ENCODE data around the gene SNURF. TPM values are rescaled to one million over a fixed set of nuclear protein-coding genes. Genes with fewer than 3 reads are reported as not detected.
"Not testable (repeated sequence)": the region's sequence is repeated elsewhere in the genome, so short reads cannot be mapped to it uniquely, and the experiment has no call there.

SNURF gene
- polyA plus RNA-seq, 4 donors: 3.1 to 17.6 TPM; not detected in 2

DNA sequence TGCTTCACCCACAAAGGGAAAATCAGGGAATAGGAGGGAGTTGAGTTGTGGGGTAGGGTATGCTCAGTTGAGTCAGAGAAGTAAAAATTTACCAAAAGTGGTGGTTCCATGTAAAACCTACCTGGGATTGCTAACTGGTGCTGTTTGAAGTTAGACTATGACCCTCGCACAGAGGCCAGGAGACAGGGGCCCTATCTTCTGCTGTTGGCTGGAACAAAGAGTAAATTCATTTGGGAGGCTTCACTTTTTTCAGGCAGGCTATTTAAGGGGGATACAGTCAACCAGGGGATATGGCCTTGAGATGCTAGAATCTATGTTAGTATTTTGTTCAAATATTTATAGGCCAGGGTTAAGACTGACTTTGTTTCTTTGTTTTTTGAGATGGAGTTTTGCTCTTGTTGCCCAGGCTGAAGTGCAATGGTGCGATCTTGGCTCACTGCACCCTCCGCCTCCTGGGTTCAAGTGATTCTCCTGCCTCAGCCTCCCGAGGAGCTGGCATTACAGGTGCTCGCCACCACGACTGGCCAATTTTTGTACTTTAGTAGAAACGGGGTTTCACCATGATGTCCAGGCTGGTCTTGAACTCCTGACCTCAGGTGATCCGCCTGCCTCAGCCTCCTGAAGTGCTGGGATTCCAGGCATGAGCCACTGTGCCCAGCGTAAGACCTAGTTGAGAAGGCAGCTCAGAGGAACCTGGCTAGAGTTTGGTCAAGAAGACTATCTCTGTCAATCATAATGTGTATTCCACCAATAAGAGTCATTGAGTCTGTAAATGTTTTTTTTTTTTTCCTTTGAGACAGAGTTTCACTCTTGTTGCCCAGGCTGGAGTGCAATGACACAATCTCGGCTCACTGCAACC is 22.7 kb upstream of the SNURF start:
- H3K36me3 ChIP-seq (ENCODE audit: control insufficient read depth in 3 of 3, insufficient read depth in 2 of 3, low read depth in 1 of 3, low read length in 3 of 3); H3K27me3 ChIP-seq (ENCODE audit: control insufficient read depth in 3 of 3, insufficient read depth in 3 of 3, low read length in 3 of 3); H3K4me3 ChIP-seq (ENCODE audit: low read depth in 1 of 3, low read length in 3 of 3); H3K9me3 ChIP-seq (ENCODE audit: control insufficient read depth in 2 of 2, insufficient read depth in 1 of 2, low read depth in 1 of 2, low read length in 1 of 2); FAIRE-seq; H3K27ac ChIP-seq (ENCODE audit: low read depth in 1 of 3, low read length in 2 of 3); DNase-seq; H3K4me1 ChIP-seq (ENCODE audit: control insufficient read depth in 3 of 3, insufficient read depth in 2 of 3, low read depth in 1 of 3, low read length in 2 of 3): not testable (repeated sequence)
- WGBS, 3 donors: 82 to 87% (median 84%) methylated on average over 10 of the region's 10 CpGs

DNA sequence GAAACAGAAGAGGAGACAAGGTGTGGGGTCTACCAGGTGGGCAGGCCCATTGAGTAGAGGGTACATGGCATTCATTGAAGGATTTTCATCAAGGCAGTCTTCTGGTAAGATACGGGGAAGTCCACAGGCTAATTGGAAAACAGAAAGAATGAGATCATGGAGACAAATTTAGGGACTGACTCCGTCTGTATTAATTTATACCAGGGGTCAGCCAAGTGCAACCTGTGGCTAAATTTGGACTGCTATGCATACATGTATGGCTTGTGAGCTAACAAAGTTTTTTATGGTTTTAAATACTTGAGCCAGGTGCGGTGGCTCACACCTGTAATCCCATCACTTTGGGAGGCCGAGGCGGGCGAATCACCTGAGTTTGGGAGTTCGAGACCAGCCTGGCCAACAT is 21.1 kb upstream of the SNURF start:
- FAIRE-seq (no peak), DNase-seq (no peak)
- no peak overlapping the region for H3K4me3 ChIP-seq (ENCODE audit: low read depth in 1 of 3, low read length in 3 of 3)
- H3K27ac ChIP-seq (ENCODE audit: low read depth in 1 of 3, low read length in 2 of 3): no peak overlapping the region
- no peaks in the 10 kb centered on the region for H3K36me3 ChIP-seq (ENCODE audit: control insufficient read depth in 3 of 3, insufficient read depth in 2 of 3, low read depth in 1 of 3, low read length in 3 of 3)
- H3K27me3 ChIP-seq (ENCODE audit: control insufficient read depth in 3 of 3, insufficient read depth in 3 of 3, low read length in 3 of 3): no peaks in the 10 kb centered on the region
- peaks cover 1 to 2% of the 10 kb centered on the region in 2 donors for H3K9me3 ChIP-seq (ENCODE audit: control insufficient read depth in 2 of 2, insufficient read depth in 1 of 2, low read depth in 1 of 2, low read length in 1 of 2)
- 87 to 97% (median 97%) methylated on average over 7 of the region's 7 CpGs for WGBS, 3 donors
- no peaks in the 10 kb centered on the region for H3K4me1 ChIP-seq (ENCODE audit: control insufficient read depth in 3 of 3, insufficient read depth in 2 of 3, low read depth in 1 of 3, low read length in 2 of 3)

- not testable (repeated sequence) for H3K9me3 ChIP-seq (ENCODE audit: control insufficient read depth in 2 of 2, insufficient read depth in 1 of 2, low read depth in 1 of 2, low read length in 1 of 2); FAIRE-seq
- WGBS, 3 donors: 71 to 79% (median 71%) methylated on average over 3 of the region's 3 CpGs
Observed at GRCh38 chr15:24938224-24938623, 16.6 kb upstream of the SNURF start.

GRCh38 chr15:24940236-24940635 is 14.6 kb upstream of the SNURF start:
- H3K4me3 ChIP-seq (ENCODE audit: low read depth in 1 of 3, low read length in 3 of 3): no peak overlapping the region
- H3K36me3 ChIP-seq (ENCODE audit: control insufficient read depth in 3 of 3, insufficient read depth in 2 of 3, low read depth in 1 of 3, low read length in 3 of 3): no peaks in the 10 kb centered on the region
- WGBS, 3 donors: 38 to 41% (median 40%) methylated on average over 2 of the region's 2 CpGs
- peaks cover 1 to 3% of the 10 kb centered on the region in 2 donors for H3K9me3 ChIP-seq (ENCODE audit: control insufficient read depth in 2 of 2, insufficient read depth in 1 of 2, low read depth in 1 of 2, low read length in 1 of 2)
- H3K4me1 ChIP-seq (ENCODE audit: control insufficient read depth in 3 of 3, insufficient read depth in 2 of 3, low read depth in 1 of 3, low read length in 2 of 3): no peaks in the 10 kb centered on the region
- no peak overlapping the region for H3K27ac ChIP-seq (ENCODE audit: low read depth in 1 of 3, low read length in 2 of 3)
- DNase-seq (no peak), FAIRE-seq (no peak)
- no peaks in the 10 kb centered on the region for H3K27me3 ChIP-seq (ENCODE audit: control insufficient read depth in 3 of 3, insufficient read depth in 3 of 3, low read length in 3 of 3)

More at GRCh38 chr15:24938224-24938623, 16.6 kb upstream of the SNURF start:
- H3K36me3 ChIP-seq (ENCODE audit: control insufficient read depth in 3 of 3, insufficient read depth in 2 of 3, low read depth in 1 of 3, low read length in 3 of 3); H3K27ac ChIP-seq (ENCODE audit: low read depth in 1 of 3, low read length in 2 of 3); H3K4me1 ChIP-seq (ENCODE audit: control insufficient read depth in 3 of 3, insufficient read depth in 2 of 3, low read depth in 1 of 3, low read length in 2 of 3); DNase-seq; H3K4me3 ChIP-seq (ENCODE audit: low read depth in 1 of 3, low read length in 3 of 3); H3K27me3 ChIP-seq (ENCODE audit: control insufficient read depth in 3 of 3, insufficient read depth in 3 of 3, low read length in 3 of 3): not testable (repeated sequence)

DNA sequence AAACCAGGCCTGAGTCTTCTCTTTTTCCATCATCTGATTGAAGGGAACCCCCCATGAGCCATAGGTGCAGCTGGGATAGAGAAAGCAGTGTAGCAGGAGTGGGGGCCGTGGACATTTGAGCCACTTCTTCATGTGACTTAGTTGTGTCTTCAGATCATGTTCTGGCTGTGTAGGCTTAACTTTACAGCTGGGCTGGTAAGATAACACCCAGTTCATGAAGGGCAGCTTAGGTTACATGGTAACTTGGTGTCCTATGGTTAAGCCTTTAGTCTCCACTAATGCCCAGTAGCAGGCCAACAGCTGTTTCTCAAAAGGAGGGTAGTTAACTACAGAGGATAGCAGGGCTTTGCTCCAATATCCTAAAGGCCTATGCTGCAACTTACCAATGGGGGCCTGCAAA is 11.4 kb upstream of the SNURF start:
- FAIRE-seq: no peak
- H3K27ac ChIP-seq (ENCODE audit: low read depth in 1 of 3, low read length in 2 of 3): no peak overlapping the region
- H3K4me3 ChIP-seq (ENCODE audit: low read depth in 1 of 3, low read length in 3 of 3): no peak overlapping the region
- no peaks in the 10 kb centered on the region for H3K27me3 ChIP-seq (ENCODE audit: control insufficient read depth in 3 of 3, insufficient read depth in 3 of 3, low read length in 3 of 3)
- WGBS, 3 donors: 47 to 77% (median 64%) methylated on average over 1 of the region's 1 CpG
- no peaks in the 10 kb centered on the region for H3K4me1 ChIP-seq (ENCODE audit: control insufficient read depth in 3 of 3, insufficient read depth in 2 of 3, low read depth in 1 of 3, low read length in 2 of 3)
- no peak for DNase-seq
- no peaks in the 10 kb centered on the region for H3K36me3 ChIP-seq (ENCODE audit: control insufficient read depth in 3 of 3, insufficient read depth in 2 of 3, low read depth in 1 of 3, low read length in 3 of 3)
- H3K9me3 ChIP-seq (ENCODE audit: control insufficient read depth in 2 of 2, insufficient read depth in 1 of 2, low read depth in 1 of 2, low read length in 1 of 2): peaks cover 1 to 3% of the 10 kb centered on the region in 2 donors

DNA sequence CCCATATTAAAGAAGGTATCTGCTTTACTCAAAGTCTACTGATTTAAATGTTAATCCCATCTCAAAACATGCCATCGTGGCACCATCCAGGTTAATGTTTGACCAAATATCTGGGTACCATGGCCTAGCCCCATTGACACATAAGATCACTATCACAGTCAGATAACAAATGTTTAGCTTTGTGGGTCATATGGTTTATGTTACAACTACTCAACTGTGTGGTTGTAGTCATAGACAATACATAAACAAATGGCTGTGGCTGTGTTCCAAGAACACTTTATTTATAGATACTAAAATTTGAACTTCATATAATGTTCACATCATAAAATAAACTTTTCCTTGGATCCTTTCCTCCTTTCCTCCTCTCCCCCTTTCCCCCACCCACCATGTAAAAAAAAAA is 9.8 kb upstream of the SNURF start:
- Histone ChIP-seq H3K27me3 (ENCODE audit: control insufficient read depth in 3 of 3, insufficient read depth in 3 of 3, low read length in 3 of 3) (no peaks in the 10 kb centered on the region), H3K4me1 (ENCODE audit: control insufficient read depth in 3 of 3, insufficient read depth in 2 of 3, low read depth in 1 of 3, low read length in 2 of 3) (no peaks in the 10 kb centered on the region), H3K27ac (ENCODE audit: low read depth in 1 of 3, low read length in 2 of 3) (no peak overlapping the region), H3K4me3 (ENCODE audit: low read depth in 1 of 3, low read length in 3 of 3) (no peak overlapping the region), H3K9me3 (ENCODE audit: control insufficient read depth in 2 of 2, insufficient read depth in 1 of 2, low read depth in 1 of 2, low read length in 1 of 2) (peaks cover 0 to 3% of the 10 kb centered on the region in 2 donors), H3K36me3 (ENCODE audit: control insufficient read depth in 3 of 3, insufficient read depth in 2 of 3, low read depth in 1 of 3, low read length in 3 of 3) (no peaks in the 10 kb centered on the region)
- DNase-seq (no peak), FAIRE-seq (no peak)
- 4 to 33% (median 21%) methylated on average over 1 of the region's 1 CpG for WGBS, 3 donors

- WGBS, 3 donors: 71 to 94% (median 86%) methylated on average over 1 of the region's 1 CpG
- no peak for DNase-seq
- H3K9me3 ChIP-seq (ENCODE audit: control insufficient read depth in 2 of 2, insufficient read depth in 1 of 2, low read depth in 1 of 2, low read length in 1 of 2): peaks cover 0 to 3% of the 10 kb centered on the region in 2 donors
- no peaks in the 10 kb centered on the region for H3K4me1 ChIP-seq (ENCODE audit: control insufficient read depth in 3 of 3, insufficient read depth in 2 of 3, low read depth in 1 of 3, low read length in 2 of 3)
- H3K4me3 ChIP-seq (ENCODE audit: low read depth in 1 of 3, low read length in 3 of 3): no peak overlapping the region
- H3K27ac ChIP-seq (ENCODE audit: low read depth in 1 of 3, low read length in 2 of 3): no peak overlapping the region
- H3K36me3 ChIP-seq (ENCODE audit: control insufficient read depth in 3 of 3, insufficient read depth in 2 of 3, low read depth in 1 of 3, low read length in 3 of 3): no peaks in the 10 kb centered on the region
- H3K27me3 ChIP-seq (ENCODE audit: control insufficient read depth in 3 of 3, insufficient read depth in 3 of 3, low read length in 3 of 3): no peaks in the 10 kb centered on the region
- no peak for FAIRE-seq
Observed at GRCh38 chr15:24945711-24946110, 9.1 kb upstream of the SNURF start.

DNA sequence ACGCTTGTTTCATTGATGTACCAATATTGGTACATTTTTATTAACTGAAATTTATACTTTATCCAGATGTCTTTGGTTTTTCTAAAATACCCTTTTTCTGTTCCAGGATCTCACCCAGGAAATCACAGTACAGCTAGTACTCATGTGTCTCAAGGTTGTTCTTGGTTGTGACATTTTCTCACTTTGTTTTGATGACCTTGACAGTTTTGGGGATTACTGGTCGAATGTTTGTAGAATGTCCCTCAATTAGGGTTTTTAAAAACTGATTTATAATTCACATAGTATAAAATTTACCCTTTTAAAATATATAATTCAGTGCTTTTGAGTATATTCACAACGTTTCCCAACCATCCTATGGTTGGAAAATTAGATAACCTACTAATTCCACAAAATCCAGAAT is 6.3 kb upstream of the SNURF start:
- H3K27ac ChIP-seq (ENCODE audit: low read depth in 1 of 3, low read length in 2 of 3): no peak overlapping the region
- 58 to 73% (median 61%) methylated on average over 3 of the region's 3 CpGs for whole genome bisulfite sequencing, 3 donors
- DNase-seq (no peak), FAIRE-seq (no peak)
- no peak overlapping the region for H3K4me3 ChIP-seq (ENCODE audit: low read depth in 1 of 3, low read length in 3 of 3)
- no peaks in the 10 kb centered on the region for H3K4me1 ChIP-seq (ENCODE audit: control insufficient read depth in 3 of 3, insufficient read depth in 2 of 3, low read depth in 1 of 3, low read length in 2 of 3)
- H3K9me3 ChIP-seq (ENCODE audit: control insufficient read depth in 2 of 2, insufficient read depth in 1 of 2, low read depth in 1 of 2, low read length in 1 of 2): no peaks in the 10 kb centered on the region
- H3K36me3 ChIP-seq (ENCODE audit: control insufficient read depth in 3 of 3, insufficient read depth in 2 of 3, low read depth in 1 of 3, low read length in 3 of 3): no peaks in the 10 kb centered on the region
- H3K27me3 ChIP-seq (ENCODE audit: control insufficient read depth in 3 of 3, insufficient read depth in 3 of 3, low read length in 3 of 3): no peaks in the 10 kb centered on the region

Measured in small intestine (tissue), 7 donors.